ENCODE measurements around the gene SEMA4F. TPM values are rescaled to one million over a fixed set of nuclear protein-coding genes. Genes with fewer than 3 reads are reported as not detected.

The SEMA4F gene
- total RNA-seq, 4 donors from 2014 or later = 3.5 to 8.2 (median 4.6) TPM

DNA sequence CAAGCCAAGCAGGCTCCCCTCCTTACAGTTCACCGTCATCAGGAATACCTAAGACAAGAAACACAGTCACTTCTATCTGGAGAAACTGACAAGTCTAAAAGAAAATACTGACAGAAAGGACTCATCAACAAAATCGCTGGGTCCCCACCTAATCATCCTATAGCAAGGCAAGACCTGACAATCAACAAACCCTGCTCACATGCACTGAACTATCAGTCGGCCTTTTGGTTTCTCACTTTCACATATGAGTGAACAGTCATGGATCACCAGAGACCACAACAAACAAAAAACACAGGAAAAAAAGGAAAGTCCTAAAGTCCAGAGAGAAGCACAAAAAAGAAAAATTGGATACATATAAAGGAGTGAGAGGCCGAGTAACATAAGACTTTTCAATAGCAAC lies 70.4 kb downstream of the SEMA4F start:
- Histone ChIP-seq H3K9me3 (no peaks in the 10 kb centered on the region), H3K4me3 (no peak overlapping the region), H3K27me3 (no peaks in the 10 kb centered on the region), H3K36me3 (no peaks in the 10 kb centered on the region), H3K27ac (no peak overlapping the region), H3K4me1 (no peaks in the 10 kb centered on the region)
- 83% methylated on average over 4 of the region's 4 CpGs for WGBS
- TF ChIP-seq EP300 (IDR thresholded peaks at IDR 0.05) (no peak), POLR2AphosphoS5 (IDR thresholded peaks at IDR 0.05) (no peak), POLR2A (IDR thresholded peaks at IDR 0.05) (no peak), CTCF (IDR thresholded peaks at IDR 0.05) (no peak)
- no peak for DNase-seq (ENCODE audit: low spot score in 2 of 2)

GRCh38 chr2:74725287-74725686 lies 71.2 kb downstream of the SEMA4F start:
- Histone ChIP-seq H3K36me3 (no peaks in the 10 kb centered on the region), H3K27me3 (no peaks in the 10 kb centered on the region), H3K9me3 (no peaks in the 10 kb centered on the region), H3K27ac (no peak overlapping the region), H3K4me1 (no peaks in the 10 kb centered on the region), H3K4me3 (no peak overlapping the region)
- DNase-seq (ENCODE audit: low spot score in 2 of 2) = no peak
- 0% methylated on average over 1 of the region's 1 CpG for WGBS
- TF ChIP-seq POLR2A (IDR thresholded peaks at IDR 0.05) = no peak
- TF ChIP-seq CTCF (IDR thresholded peaks at IDR 0.05) = no peak
- TF ChIP-seq POLR2AphosphoS5 (IDR thresholded peaks at IDR 0.05) = no peak
- no peak for TF ChIP-seq EP300 (IDR thresholded peaks at IDR 0.05)

DNA sequence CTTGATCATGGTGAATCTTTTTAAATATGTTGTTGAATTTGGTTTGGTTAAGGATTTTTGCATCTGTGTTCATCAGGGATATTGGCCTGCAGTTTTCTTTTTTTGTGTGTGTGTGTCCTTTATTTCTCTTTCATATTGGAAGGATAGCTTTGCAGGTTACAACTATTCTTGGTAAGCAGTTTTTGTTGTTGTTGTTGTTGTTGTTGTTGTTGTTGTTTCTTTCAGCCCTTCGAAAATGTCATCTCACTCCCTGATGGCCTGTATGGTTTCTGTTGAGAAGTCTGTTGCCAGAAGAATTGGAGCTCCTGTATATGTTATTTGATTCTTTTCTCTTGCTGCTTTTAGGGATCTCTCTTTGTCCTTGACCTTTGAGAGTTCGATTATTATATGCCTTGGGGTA lies 74.8 kb downstream of the SEMA4F start:
- 90% methylated on average over 2 of the region's 2 CpGs for WGBS
- DNase-seq (ENCODE audit: low spot score in 2 of 2) = no peak
- H3K36me3 ChIP-seq = no peaks in the 10 kb centered on the region
- no peaks in the 10 kb centered on the region for H3K9me3 ChIP-seq
- no peak for TF ChIP-seq POLR2AphosphoS5 (IDR thresholded peaks at IDR 0.05)
- no peak for TF ChIP-seq POLR2A (IDR thresholded peaks at IDR 0.05)
- TF ChIP-seq EP300 (IDR thresholded peaks at IDR 0.05) = no peak
- no peak for TF ChIP-seq CTCF (IDR thresholded peaks at IDR 0.05)
- H3K27ac ChIP-seq = no peak overlapping the region
- no peak overlapping the region for H3K4me3 ChIP-seq
- H3K4me1 ChIP-seq = no peaks in the 10 kb centered on the region
- H3K27me3 ChIP-seq = no peaks in the 10 kb centered on the region

- Histone ChIP-seq H3K9me3 (no peaks in the 10 kb centered on the region), H3K4me1 (no peaks in the 10 kb centered on the region), H3K27me3 (no peaks in the 10 kb centered on the region), H3K27ac (no peak overlapping the region), H3K36me3 (no peaks in the 10 kb centered on the region), H3K4me3 (no peak overlapping the region)
- WGBS = 85% methylated on average over 2 of the region's 2 CpGs
- no peak for TF ChIP-seq POLR2AphosphoS5 (IDR thresholded peaks at IDR 0.05)
- no peak for TF ChIP-seq EP300 (IDR thresholded peaks at IDR 0.05)
- no peak for TF ChIP-seq POLR2A (IDR thresholded peaks at IDR 0.05)
- no peak for TF ChIP-seq CTCF (IDR thresholded peaks at IDR 0.05)
- DNase-seq (ENCODE audit: low spot score in 2 of 2) = no peak
Observed at GRCh38 chr2:74730530-74730929, 76.5 kb downstream of the SEMA4F start.

Other genes starting within 250 kb of the SEMA4F start
- 1 to 10 TPM in 3 of 4 donors, under 1 TPM in 1; 0.87 to 2.1 (median 1.4) TPM for gene C2orf81, start 232.6 kb upstream of the SEMA4F start, total RNA-seq
- 10 to 100 TPM in 2 of 4 donors, 1 to 10 TPM in 2; 5.0 to 12.0 (median 8.5) TPM for gene WDR54, start 232.5 kb upstream of the SEMA4F start, total RNA-seq
- 10 to 100 TPM; 48.2 to 63.1 (median 56.7) TPM for gene RTKN, start 212.3 kb upstream of the SEMA4F start, total RNA-seq
- 10 to 100 TPM; 15.9 to 75.9 (median 36.0) TPM for gene INO80B, start 199.2 kb upstream of the SEMA4F start, total RNA-seq
- 100 to 1,000 TPM in 1 of 4 donors, 10 to 100 TPM in 3; 40.7 to 121 (median 47.0) TPM for gene WBP1, start 195.8 kb upstream of the SEMA4F start, total RNA-seq
- 10 to 100 TPM; 44.1 to 81.3 (median 50.1) TPM for gene MOGS, start 188.9 kb upstream of the SEMA4F start, total RNA-seq
- 10 to 100 TPM; 13.1 to 36.0 (median 26.7) TPM for gene MRPL53, start 181.6 kb upstream of the SEMA4F start, total RNA-seq
- 10 to 100 TPM; 10.4 to 31.1 (median 18.7) TPM for gene CCDC142, start 171.2 kb upstream of the SEMA4F start, total RNA-seq
- 10 to 100 TPM; 20.4 to 45.5 (median 27.4) TPM for gene TTC31, start 171.2 kb upstream of the SEMA4F start, total RNA-seq
- 1 to 10 TPM in 1 of 4 donors, not detected in 3; 1.2 TPM for gene LBX2, start 154.6 kb upstream of the SEMA4F start, total RNA-seq
- 10 to 100 TPM; 15.6 to 77.0 (median 19.7) TPM for gene PCGF1, start 146.6 kb upstream of the SEMA4F start, total RNA-seq
- under 1 TPM in 1 of 4 donors, not detected in 3; 0.56 TPM for gene TLX2, start 139.8 kb upstream of the SEMA4F start, total RNA-seq
- 10 to 100 TPM in 1 of 4 donors, 1 to 10 TPM in 3; 2.7 to 12.8 (median 6.4) TPM for gene DQX1, start 128.0 kb upstream of the SEMA4F start, total RNA-seq
- 100 to 1,000 TPM; 111 to 170 (median 145) TPM for gene AUP1, start 124.5 kb upstream of the SEMA4F start, total RNA-seq
- gene HTRA2, start 124.3 kb upstream of the SEMA4F start, total RNA-seq = 10 to 100 TPM; 23.7 to 31.2 (median 27.1) TPM
- gene LOXL3, start 100.3 kb upstream of the SEMA4F start, total RNA-seq = 1 to 10 TPM in 3 of 4 donors, under 1 TPM in 1; 0.23 to 3.8 (median 1.5) TPM
- gene DOK1, start 99.5 kb upstream of the SEMA4F start, total RNA-seq = 10 to 100 TPM in 1 of 4 donors, 1 to 10 TPM in 3; 3.3 to 10.6 (median 5.4) TPM
- gene M1AP, start 5.9 kb upstream of the SEMA4F start, total RNA-seq = 1 to 10 TPM in 1 of 4 donors, not detected in 3; 1.1 TPM
- gene HK2, start 179.9 kb downstream of the SEMA4F start, total RNA-seq = 10 to 100 TPM in 3 of 4 donors, 1 to 10 TPM in 1; 9.3 to 24.4 (median 15.1) TPM